HUES48 (cell line): Measurements from ENCODE around the gene ETFA.

Experiments used
- H3K27ac ChIP-seq: one replicate; pipeline ENCODE4 v1.7.0; 2013; ENCODE audit warnings: low read depth, low read length, inconsistent platforms
- H3K27me3 ChIP-seq: 2 replicates; pipeline ENCODE4 v1.6.1; 2013; ENCODE audit warnings: mild to moderate bottlenecking, low read length; ENCODE audit not compliant: control insufficient read depth, insufficient read depth
- H3K36me3 ChIP-seq: 2 replicates; pipeline ENCODE4 v1.6.1; 2013; ENCODE audit warnings: low read length; ENCODE audit not compliant: control insufficient read depth, insufficient read depth
- H3K4me1 ChIP-seq: 2 replicates; pipeline ENCODE4 v1.6.1; 2013; ENCODE audit warnings: mild to moderate bottlenecking, low read length; ENCODE audit not compliant: control insufficient read depth, insufficient read depth
- H3K4me3 ChIP-seq: 2 replicates; pipeline ENCODE4 v1.5.1; 2013; ENCODE audit warnings: mild to moderate bottlenecking, low read depth, low read length
- H3K9ac ChIP-seq: 2 replicates; pipeline ENCODE4 v1.6.1; 2013; ENCODE audit warnings: mild to moderate bottlenecking, low read depth, low read length, moderate library complexity
- H3K9me3 ChIP-seq: 2 replicates; pipeline ENCODE4 v1.6.1; 2013; ENCODE audit warnings: low read length; ENCODE audit not compliant: control insufficient read depth, insufficient read depth

ETFA gene

GRCh38 chr15:76234337-76234889 is 76.9 kb downstream of the ETFA start:
- Histone ChIP-seq H3K9me3 (no peaks in the 10 kb centered on the region), H3K36me3 (peaks cover 6% of the 10 kb centered on the region), H3K27me3 (no peaks in the 10 kb centered on the region), H3K4me1 (peaks cover 13% of the 10 kb centered on the region), H3K4me3 (no peak overlapping the region), H3K27ac (peak overlapping the region; percentile 0), H3K9ac (no peak overlapping the region)

DNA sequence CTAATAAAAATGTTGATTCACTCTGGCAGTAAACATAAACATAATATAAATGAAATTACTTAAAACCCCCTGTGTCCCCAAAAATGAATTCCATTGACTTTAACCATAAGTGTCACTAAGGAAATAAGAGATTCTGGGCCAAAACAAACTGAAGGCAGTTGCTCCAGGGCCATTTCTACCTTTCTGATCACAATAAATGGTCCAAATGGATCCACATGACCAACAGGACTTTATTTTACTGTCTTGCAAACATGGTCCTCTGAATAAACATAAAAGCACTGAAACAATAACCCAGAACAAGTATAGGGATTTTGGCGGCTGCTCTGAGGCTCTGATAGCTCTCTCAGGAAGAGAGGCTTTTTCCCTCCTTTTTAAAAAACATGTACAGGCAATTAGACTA is 77.3 kb downstream of the ETFA start:
- H3K27me3 ChIP-seq, result no peaks in the 10 kb centered on the region
- no peak overlapping the region for H3K27ac ChIP-seq
- H3K4me1 ChIP-seq, result peaks cover 13% of the 10 kb centered on the region
- no peaks in the 10 kb centered on the region for H3K9me3 ChIP-seq
- H3K4me3 ChIP-seq, result no peak overlapping the region
- H3K9ac ChIP-seq, result no peak overlapping the region
- peaks cover 6% of the 10 kb centered on the region for H3K36me3 ChIP-seq

DNA sequence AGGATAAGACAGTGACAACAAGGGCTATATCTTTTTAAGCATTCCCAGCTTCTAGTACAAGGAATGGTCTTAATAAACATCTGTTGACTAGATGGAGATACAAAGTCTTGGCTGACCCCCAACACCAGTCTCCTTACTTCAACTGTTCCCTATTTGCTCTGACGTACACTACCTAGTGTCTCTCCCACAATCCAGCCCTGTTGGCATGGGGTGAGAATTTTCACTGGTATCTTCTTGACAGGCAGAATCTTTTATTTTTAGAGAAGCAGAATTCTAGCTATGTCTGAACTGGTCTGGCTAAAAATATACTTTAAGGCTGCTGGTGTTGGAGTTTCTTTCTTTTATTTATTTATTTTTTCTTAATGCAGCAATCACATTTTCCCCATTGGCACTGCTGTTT is 82.0 kb downstream of the ETFA start:
- Histone ChIP-seq H3K4me1 (peaks cover 4% of the 10 kb centered on the region), H3K9me3 (no peaks in the 10 kb centered on the region), H3K36me3 (peaks cover 11% of the 10 kb centered on the region), H3K4me3 (no peak overlapping the region), H3K27ac (no peak overlapping the region), H3K27me3 (no peaks in the 10 kb centered on the region), H3K9ac (no peak overlapping the region)

- Histone ChIP-seq H3K4me3 (no peak overlapping the region), H3K27me3 (no peaks in the 10 kb centered on the region), H3K9me3 (no peaks in the 10 kb centered on the region), H3K4me1 (no peaks in the 10 kb centered on the region), H3K27ac (no peak overlapping the region), H3K9ac (no peak overlapping the region), H3K36me3 (peaks cover 5% of the 10 kb centered on the region; the same call in 1 of the 2 replicates)
Observed at GRCh38 chr15:76223521-76223920, 87.7 kb downstream of the ETFA start.

DNA sequence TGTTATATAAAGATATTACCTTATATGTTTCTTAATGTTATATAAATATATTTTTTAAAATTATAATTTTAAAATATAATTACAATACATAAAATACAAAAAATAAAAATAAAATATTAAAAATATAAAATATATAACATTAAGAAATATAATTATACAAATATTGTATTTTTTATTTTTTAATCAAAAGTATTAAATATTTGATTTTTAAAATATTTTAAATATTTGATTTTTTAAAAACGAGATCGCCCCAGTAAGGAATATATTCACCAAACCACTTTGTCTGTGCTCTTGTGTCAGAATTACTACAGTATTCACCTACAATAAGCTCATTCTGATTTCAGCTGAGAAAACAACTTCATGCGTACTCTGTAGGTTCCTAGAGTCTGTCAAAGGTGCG is 89.1 kb downstream of the ETFA start:
- no peaks in the 10 kb centered on the region for H3K27me3 ChIP-seq
- no peaks in the 10 kb centered on the region for H3K9me3 ChIP-seq
- no peak overlapping the region for H3K27ac ChIP-seq
- no peak overlapping the region for H3K9ac ChIP-seq
- H3K36me3 ChIP-seq, result peaks cover 5% of the 10 kb centered on the region; the same call in 1 of the 2 replicates
- no peaks in the 10 kb centered on the region for H3K4me1 ChIP-seq
- no peak overlapping the region for H3K4me3 ChIP-seq

- no peak overlapping the region for H3K9ac ChIP-seq
- no peaks in the 10 kb centered on the region for H3K27me3 ChIP-seq
- peaks cover 7% of the 10 kb centered on the region; the same call in 1 of the 2 replicates for H3K36me3 ChIP-seq
- H3K27ac ChIP-seq, result no peak overlapping the region
- no peak overlapping the region for H3K4me3 ChIP-seq
- H3K9me3 ChIP-seq, result no peaks in the 10 kb centered on the region
- no peaks in the 10 kb centered on the region for H3K4me1 ChIP-seq
Observed at GRCh38 chr15:76221085-76221767, 90.0 kb downstream of the ETFA start.

GRCh38 chr15:76217882-76218217 is 93.4 kb downstream of the ETFA start:
- Histone ChIP-seq H3K4me1 (no peaks in the 10 kb centered on the region), H3K27me3 (no peaks in the 10 kb centered on the region), H3K36me3 (peaks cover 31% of the 10 kb centered on the region), H3K4me3 (no peak overlapping the region), H3K9me3 (no peaks in the 10 kb centered on the region), H3K9ac (no peak overlapping the region), H3K27ac (no peak overlapping the region)

DNA sequence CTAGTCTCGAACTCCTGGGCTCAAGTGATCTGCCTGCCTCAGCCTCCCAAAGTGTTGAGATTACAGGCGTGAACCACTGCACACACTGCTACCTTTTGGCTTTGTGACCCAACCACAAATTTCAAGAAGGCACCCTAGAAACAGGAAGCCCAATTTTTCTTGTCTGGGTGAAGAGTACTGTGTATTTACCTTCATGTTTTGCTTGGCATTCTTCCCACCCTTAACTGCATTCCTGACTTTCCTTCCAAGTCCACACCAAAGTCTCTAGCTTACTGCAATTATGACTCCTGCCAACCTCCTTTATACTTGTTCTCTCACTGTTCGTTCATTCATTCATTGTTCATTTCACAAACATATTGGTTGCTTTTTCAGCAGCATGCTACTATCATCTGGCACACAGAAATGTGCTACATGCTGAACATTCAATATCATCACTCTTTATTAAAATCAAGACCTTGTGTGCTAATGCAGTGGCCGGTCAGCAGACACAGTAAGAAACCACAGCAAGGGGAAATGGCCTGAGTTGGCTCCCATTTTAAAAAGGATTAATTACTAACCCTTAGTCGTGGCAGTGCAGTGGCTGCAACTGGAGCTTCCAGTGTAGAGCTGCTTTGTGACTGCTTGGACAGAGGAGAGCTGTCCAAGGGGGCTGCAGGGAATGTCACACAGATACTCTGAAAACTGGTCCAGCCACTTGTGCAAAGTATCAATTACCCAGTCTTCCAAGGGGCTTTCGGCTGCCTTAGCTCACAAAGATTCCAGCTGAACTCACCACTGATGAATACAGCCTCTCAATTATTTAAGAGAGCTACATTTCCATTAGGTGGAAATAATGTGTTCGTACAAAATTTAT is 94.0 kb downstream of the ETFA start:
- no peak overlapping the region for H3K4me3 ChIP-seq
- no peaks in the 10 kb centered on the region for H3K9me3 ChIP-seq
- H3K9ac ChIP-seq, result no peak overlapping the region
- no peak overlapping the region for H3K27ac ChIP-seq
- no peaks in the 10 kb centered on the region for H3K27me3 ChIP-seq
- no peaks in the 10 kb centered on the region for H3K4me1 ChIP-seq
- H3K36me3 ChIP-seq, result peaks cover 31% of the 10 kb centered on the region

- Histone ChIP-seq H3K9ac (no peak overlapping the region), H3K27me3 (no peaks in the 10 kb centered on the region), H3K4me3 (no peak overlapping the region), H3K27ac (no peak overlapping the region), H3K36me3 (peaks cover 41% of the 10 kb centered on the region), H3K9me3 (no peaks in the 10 kb centered on the region), H3K4me1 (no peaks in the 10 kb centered on the region)
Observed at GRCh38 chr15:76215634-76216033, 95.6 kb downstream of the ETFA start.

DNA sequence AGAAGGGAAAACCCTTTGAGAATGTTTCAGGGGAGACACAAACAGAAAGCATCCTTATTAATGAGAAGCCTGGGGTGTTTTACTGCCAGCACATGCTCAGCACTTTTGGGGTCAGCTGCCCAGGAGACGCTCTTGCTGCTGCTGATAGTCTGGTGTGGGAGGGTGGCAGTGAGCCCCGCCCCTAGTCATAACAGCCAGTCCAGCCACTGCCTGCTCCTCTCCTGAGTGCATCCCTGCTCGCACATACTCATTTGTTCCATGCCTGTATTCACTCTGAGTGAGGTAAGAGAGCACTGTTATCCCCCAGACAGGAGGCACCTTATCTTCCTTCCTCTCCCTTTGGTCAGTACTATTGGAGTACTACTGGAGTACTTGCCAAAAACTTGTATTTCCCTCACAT is 101.3 kb downstream of the ETFA start:
- Histone ChIP-seq H3K9me3 (no peaks in the 10 kb centered on the region), H3K9ac (no peak overlapping the region), H3K4me3 (no peak overlapping the region), H3K27me3 (no peaks in the 10 kb centered on the region), H3K4me1 (no peaks in the 10 kb centered on the region), H3K36me3 (peaks cover 28% of the 10 kb centered on the region), H3K27ac (no peak overlapping the region)

DNA sequence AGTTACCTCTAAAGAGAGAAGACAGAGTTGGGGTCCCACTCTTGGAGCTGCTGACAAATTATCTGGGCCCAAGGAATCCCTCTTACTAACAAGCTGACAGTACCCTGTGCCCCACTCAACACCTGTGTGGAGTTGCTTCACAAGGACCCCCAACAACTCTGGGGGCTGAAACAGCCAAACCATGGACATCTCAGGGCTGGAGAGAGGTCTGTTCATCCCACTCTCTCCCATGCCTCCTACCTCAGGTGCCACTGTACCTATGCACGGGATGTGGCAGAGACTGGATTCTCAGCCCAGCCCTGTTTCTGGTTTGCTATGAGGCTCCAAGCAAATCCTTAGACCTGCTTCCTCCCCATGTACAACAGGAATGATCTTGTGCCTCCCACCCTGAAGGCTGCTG is 101.7 kb downstream of the ETFA start:
- H3K4me1 ChIP-seq, result no peaks in the 10 kb centered on the region
- peaks cover 24% of the 10 kb centered on the region for H3K36me3 ChIP-seq
- no peaks in the 10 kb centered on the region for H3K9me3 ChIP-seq
- H3K4me3 ChIP-seq, result no peak overlapping the region
- H3K27me3 ChIP-seq, result no peaks in the 10 kb centered on the region
- no peak overlapping the region for H3K9ac ChIP-seq
- H3K27ac ChIP-seq, result no peak overlapping the region
